Natural killer cell (primary cell): ENCODE results near the gene MAP4K4. TPM values are rescaled to one million over a fixed set of nuclear protein-coding genes. Genes with fewer than 3 reads are reported as not detected.

Experiments
- ATAC-seq, 3 donors: fragments of 150-1000 bp in 2 of 3; fragments of 200-7000 bp in 1 of 3; cut with Tn5 transposase; 1 replicate in 1 of 3; 2 replicates in 2 of 3; pipeline ENCODE4 v1.10.0; 2021; ENCODE audit warnings: mild to moderate bottlenecking in 2 of 3, moderate library complexity in 2 of 3
- DNase-seq, 2 donors: peaks; one replicate each; pipeline versions ENCODE4 v3.0.0 to v3.0.0-alpha.2; 2013 to 2021; ENCODE audit warnings: mixed read lengths in 1 of 2
- H3K27ac ChIP-seq: one replicate; pipeline ENCODE4 v1.5.1; 2013; ENCODE audit warnings: mild to moderate bottlenecking, low read length
- H3K27me3 ChIP-seq: one replicate; pipeline ENCODE4 v1.6.1; 2013; ENCODE audit warnings: low read length; ENCODE audit not compliant: control insufficient read depth, insufficient read depth
- H3K36me3 ChIP-seq: one replicate; pipeline ENCODE4 v1.6.1; 2013; ENCODE audit warnings: low read length; ENCODE audit not compliant: control insufficient read depth, insufficient read depth
- H3K4me1 ChIP-seq: one replicate; pipeline ENCODE4 v1.6.1; 2013; ENCODE audit warnings: low read length; ENCODE audit not compliant: control insufficient read depth, insufficient read depth
- H3K4me3 ChIP-seq: one replicate; pipeline ENCODE4 v1.5.1; 2013; ENCODE audit warnings: low read length
- H3K9me3 ChIP-seq: one replicate; pipeline ENCODE4 v1.6.1; 2013; ENCODE audit warnings: low read length; ENCODE audit not compliant: control insufficient read depth, insufficient read depth
- H3K27ac Mint-ChIP-seq, 2 donors: one replicate each; pipeline ENCODE4 v1.8.0; 2022; ENCODE audit warnings: mild to moderate bottlenecking in 2 of 2, mixed read lengths in 2 of 2, moderate library complexity in 1 of 2
- H3K27me3 Mint-ChIP-seq, 2 donors: one replicate each; pipeline ENCODE4 v1.8.0; 2022; ENCODE audit warnings: low read depth in 2 of 2, mixed read lengths in 2 of 2
- H3K36me3 Mint-ChIP-seq: one replicate; pipeline ENCODE4 v1.8.0; 2022; ENCODE audit warnings: mixed read lengths
- H3K4me1 Mint-ChIP-seq, 2 donors: one replicate each; pipeline ENCODE4 v1.8.0; 2022; ENCODE audit warnings: mixed read lengths in 2 of 2
- H3K4me3 Mint-ChIP-seq: one replicate; pipeline ENCODE4 v1.8.0; 2022; ENCODE audit warnings: mild to moderate bottlenecking, moderate library complexity, mixed read lengths
- H3K9me3 Mint-ChIP-seq, 2 donors: one replicate each; pipeline ENCODE4 v1.8.0; 2022; ENCODE audit warnings: mixed read lengths in 2 of 2
- WGBS: methylation state at CpG from one replicate; pipeline ENCODE4 v1.1.7; 2013; ENCODE audit warnings: missing lambda C conversion rate; ENCODE audit not compliant: insufficient coverage; 5-methylcytosine and 5-hydroxymethylcytosine counted together
- intact Hi-C: fragments of 100-400 bp; cut with micrococcal nuclease; formaldehyde crosslinking; loops from one replicate; pipeline ENCODE4 v1.14.2; 2022
- total RNA-seq, 4 donors: library from RNA; stranded (reverse); fragments of 120-200 nt in 1 of 4; gene quantifications; one replicate each; pipeline versions ENCODE4 v1.2.3 to v1.2.4, GENCODE V29; 2013 to 2022
- TF ChIP-seq, protein P1 (sequence below): fragments of 200-600 bp; IDR thresholded peaks from one replicate; pipeline ENCODE4 v1.8.0; 2022; ENCODE audit warnings: antibody characterized with exemption

The MAP4K4 gene
- total RNA-seq, 3 donors from 2014 or later (not counting 1 experiment from before 2014, with no cell fraction given) = 60.2 to 80.3 (median 66.5) TPM

DNA sequence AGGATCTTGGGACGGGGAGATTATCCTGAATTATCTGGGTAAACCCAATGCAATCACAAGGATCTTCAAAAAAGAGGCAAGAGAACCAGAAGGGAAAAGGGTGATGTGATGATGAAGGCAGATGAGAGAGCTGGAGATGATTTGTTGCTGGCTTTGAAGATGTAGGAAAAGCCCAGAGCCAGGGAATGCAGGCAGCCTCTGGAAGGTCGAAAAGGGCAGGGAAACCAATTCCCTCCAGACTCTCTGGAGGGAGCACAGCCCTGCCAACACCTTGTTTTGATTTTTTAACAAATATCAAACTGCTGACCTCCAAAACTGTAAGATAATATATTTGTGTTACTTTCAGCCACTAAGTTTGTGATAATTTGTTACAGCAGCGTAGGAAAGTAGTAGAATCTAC lies 245.3 kb downstream of the MAP4K4 start:
- Histone ChIP-seq H3K36me3 (no peaks in the 10 kb centered on the region), H3K4me3 (no peak overlapping the region), H3K27me3 (no peaks in the 10 kb centered on the region), H3K9me3 (no peaks in the 10 kb centered on the region), H3K4me1 (no peaks in the 10 kb centered on the region), H3K27ac (no peak overlapping the region)
- Mint-ChIP-seq H3K27ac (no peak overlapping the region), H3K4me1 (peaks cover 0 to 2% of the 10 kb centered on the region in 2 donors), H3K27me3 (peaks cover 21 to 55% of the 10 kb centered on the region in 2 donors), H3K4me3 (no peak overlapping the region), H3K36me3 (no peaks in the 10 kb centered on the region), H3K9me3 (peaks cover 2 to 5% of the 10 kb centered on the region in 2 donors)
- no peak for DNase-seq
- TF ChIP-seq, protein P1, sequence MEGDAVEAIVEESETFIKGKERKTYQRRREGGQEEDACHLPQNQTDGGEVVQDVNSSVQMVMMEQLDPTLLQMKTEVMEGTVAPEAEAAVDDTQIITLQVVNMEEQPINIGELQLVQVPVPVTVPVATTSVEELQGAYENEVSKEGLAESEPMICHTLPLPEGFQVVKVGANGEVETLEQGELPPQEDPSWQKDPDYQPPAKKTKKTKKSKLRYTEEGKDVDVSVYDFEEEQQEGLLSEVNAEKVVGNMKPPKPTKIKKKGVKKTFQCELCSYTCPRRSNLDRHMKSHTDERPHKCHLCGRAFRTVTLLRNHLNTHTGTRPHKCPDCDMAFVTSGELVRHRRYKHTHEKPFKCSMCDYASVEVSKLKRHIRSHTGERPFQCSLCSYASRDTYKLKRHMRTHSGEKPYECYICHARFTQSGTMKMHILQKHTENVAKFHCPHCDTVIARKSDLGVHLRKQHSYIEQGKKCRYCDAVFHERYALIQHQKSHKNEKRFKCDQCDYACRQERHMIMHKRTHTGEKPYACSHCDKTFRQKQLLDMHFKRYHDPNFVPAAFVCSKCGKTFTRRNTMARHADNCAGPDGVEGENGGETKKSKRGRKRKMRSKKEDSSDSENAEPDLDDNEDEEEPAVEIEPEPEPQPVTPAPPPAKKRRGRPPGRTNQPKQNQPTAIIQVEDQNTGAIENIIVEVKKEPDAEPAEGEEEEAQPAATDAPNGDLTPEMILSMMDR = no peak
- intact Hi-C loops = no loop called here
- 94% methylated on average over 2 of the region's 3 CpGs for WGBS
- no peak for ATAC-seq

Other genes starting within 250 kb of the MAP4K4 start
- under 1 TPM in 1 of 3 donors, not detected in 2; 0.68 TPM for gene RFX8, start 222.6 kb upstream of the MAP4K4 start, total RNA-seq